ENCODE data around the gene PAWR.

DNA sequence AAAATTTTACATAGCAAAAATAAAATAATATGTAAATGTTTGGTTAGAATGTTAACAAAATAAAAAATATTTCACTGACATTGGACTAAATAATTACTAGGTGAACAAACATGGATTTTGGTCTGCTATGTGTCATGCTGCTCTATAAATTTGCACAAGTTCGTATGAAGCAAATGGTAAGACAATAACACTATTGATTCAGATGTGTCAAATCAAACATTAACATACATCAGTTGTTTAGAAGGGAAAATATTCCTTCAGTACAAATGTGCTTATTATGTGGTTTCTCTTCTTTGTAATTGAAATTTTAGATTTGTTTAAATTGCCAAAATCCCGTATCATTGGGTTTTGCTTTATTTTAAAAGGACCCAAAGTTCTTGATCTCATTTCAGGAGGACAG lies 46.9 kb downstream of the PAWR start:
- TF ChIP-seq, protein P1, sequence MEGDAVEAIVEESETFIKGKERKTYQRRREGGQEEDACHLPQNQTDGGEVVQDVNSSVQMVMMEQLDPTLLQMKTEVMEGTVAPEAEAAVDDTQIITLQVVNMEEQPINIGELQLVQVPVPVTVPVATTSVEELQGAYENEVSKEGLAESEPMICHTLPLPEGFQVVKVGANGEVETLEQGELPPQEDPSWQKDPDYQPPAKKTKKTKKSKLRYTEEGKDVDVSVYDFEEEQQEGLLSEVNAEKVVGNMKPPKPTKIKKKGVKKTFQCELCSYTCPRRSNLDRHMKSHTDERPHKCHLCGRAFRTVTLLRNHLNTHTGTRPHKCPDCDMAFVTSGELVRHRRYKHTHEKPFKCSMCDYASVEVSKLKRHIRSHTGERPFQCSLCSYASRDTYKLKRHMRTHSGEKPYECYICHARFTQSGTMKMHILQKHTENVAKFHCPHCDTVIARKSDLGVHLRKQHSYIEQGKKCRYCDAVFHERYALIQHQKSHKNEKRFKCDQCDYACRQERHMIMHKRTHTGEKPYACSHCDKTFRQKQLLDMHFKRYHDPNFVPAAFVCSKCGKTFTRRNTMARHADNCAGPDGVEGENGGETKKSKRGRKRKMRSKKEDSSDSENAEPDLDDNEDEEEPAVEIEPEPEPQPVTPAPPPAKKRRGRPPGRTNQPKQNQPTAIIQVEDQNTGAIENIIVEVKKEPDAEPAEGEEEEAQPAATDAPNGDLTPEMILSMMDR (IDR thresholded peaks at IDR 0.05): no peak
- no peak for TF ChIP-seq POLR2A (IDR thresholded peaks at IDR 0.05; ENCODE audit: low read length)
- no peak for TF ChIP-seq CEBPB (IDR thresholded peaks at IDR 0.05)
- TF ChIP-seq, protein P2, sequence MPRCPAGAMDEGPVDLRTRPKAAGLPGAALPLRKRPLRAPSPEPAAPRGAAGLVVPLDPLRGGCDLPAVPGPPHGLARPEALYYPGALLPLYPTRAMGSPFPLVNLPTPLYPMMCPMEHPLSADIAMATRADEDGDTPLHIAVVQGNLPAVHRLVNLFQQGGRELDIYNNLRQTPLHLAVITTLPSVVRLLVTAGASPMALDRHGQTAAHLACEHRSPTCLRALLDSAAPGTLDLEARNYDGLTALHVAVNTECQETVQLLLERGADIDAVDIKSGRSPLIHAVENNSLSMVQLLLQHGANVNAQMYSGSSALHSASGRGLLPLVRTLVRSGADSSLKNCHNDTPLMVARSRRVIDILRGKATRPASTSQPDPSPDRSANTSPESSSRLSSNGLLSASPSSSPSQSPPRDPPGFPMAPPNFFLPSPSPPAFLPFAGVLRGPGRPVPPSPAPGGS (IDR thresholded peaks at IDR 0.05): no peak
- no peak for TF ChIP-seq JUN (IDR thresholded peaks at IDR 0.05)
- TF ChIP-seq, protein P3, sequence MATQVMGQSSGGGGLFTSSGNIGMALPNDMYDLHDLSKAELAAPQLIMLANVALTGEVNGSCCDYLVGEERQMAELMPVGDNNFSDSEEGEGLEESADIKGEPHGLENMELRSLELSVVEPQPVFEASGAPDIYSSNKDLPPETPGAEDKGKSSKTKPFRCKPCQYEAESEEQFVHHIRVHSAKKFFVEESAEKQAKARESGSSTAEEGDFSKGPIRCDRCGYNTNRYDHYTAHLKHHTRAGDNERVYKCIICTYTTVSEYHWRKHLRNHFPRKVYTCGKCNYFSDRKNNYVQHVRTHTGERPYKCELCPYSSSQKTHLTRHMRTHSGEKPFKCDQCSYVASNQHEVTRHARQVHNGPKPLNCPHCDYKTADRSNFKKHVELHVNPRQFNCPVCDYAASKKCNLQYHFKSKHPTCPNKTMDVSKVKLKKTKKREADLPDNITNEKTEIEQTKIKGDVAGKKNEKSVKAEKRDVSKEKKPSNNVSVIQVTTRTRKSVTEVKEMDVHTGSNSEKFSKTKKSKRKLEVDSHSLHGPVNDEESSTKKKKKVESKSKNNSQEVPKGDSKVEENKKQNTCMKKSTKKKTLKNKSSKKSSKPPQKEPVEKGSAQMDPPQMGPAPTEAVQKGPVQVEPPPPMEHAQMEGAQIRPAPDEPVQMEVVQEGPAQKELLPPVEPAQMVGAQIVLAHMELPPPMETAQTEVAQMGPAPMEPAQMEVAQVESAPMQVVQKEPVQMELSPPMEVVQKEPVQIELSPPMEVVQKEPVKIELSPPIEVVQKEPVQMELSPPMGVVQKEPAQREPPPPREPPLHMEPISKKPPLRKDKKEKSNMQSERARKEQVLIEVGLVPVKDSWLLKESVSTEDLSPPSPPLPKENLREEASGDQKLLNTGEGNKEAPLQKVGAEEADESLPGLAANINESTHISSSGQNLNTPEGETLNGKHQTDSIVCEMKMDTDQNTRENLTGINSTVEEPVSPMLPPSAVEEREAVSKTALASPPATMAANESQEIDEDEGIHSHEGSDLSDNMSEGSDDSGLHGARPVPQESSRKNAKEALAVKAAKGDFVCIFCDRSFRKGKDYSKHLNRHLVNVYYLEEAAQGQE (IDR thresholded peaks at IDR 0.05): no peak
- no peak for TF ChIP-seq RCOR1 (IDR thresholded peaks at IDR 0.05; ENCODE audit: low read depth, low read length)
- no peak for TF ChIP-seq PHF8 (IDR thresholded peaks at IDR 0.05; ENCODE audit: borderline replicate concordance, low read depth)
